Tibial artery (tissue), 4 donors: Measurements from ENCODE around the gene MYO7B.

ENCODE experiments used
- DNase-seq, 2 donors: peaks; one replicate each; pipeline ENCODE4 v3.0.0-alpha.2; 2019
- H3K27ac ChIP-seq, 2 donors: fragments of 200-600 bp; sonication (generic) in 1 of 2; 1 replicate in 1 of 2; 2 replicates in 1 of 2; pipeline ENCODE4 v1.5.1; 2018 to 2019; ENCODE audit warnings: mild to moderate bottlenecking in 1 of 2
- H3K27me3 ChIP-seq, 2 donors: fragments of 200-600 bp; sonication (generic) in 1 of 2; one replicate each; pipeline versions ENCODE4 v1.5.1 to v1.6.0; 2016 to 2019
- H3K36me3 ChIP-seq, 3 donors: fragments of 200-600 bp; sonication (generic) in 2 of 3; one replicate each; pipeline ENCODE4 v1.5.1; 2016 to 2019; ENCODE audit warnings: mild to moderate bottlenecking in 2 of 3
- H3K4me1 ChIP-seq, 4 donors: fragments of 200-600 bp; sonication (generic) in 2 of 4; 1 replicate in 3 of 4; 2 replicates in 1 of 4; pipeline ENCODE4 v1.5.1; 2016 to 2019
- H3K4me3 ChIP-seq, 2 donors: fragments of 200-600 bp; sonication (generic) in 1 of 2; 1 replicate in 1 of 2; 2 replicates in 1 of 2; pipeline ENCODE4 v1.5.1; 2018 to 2019; ENCODE audit warnings: mild to moderate bottlenecking in 2 of 2
- H3K9me3 ChIP-seq, 3 donors: fragments of 200-600 bp; sonication (generic) in 1 of 3; one replicate each; pipeline ENCODE4 v1.5.1; 2016 to 2019
- intact Hi-C: fragments of 100-400 bp; cut with DNase I; formaldehyde crosslinking; loops from one replicate; pipeline ENCODE4 v1.15.0; 2023; ENCODE audit warnings: low total_unique reads
- TF ChIP-seq, protein P1 (sequence below), 2 experiments: fragments of 200-600 bp in 1 of 2; fragments of 450-650 bp in 1 of 2; IDR thresholded peaks; one replicate each; pipeline ENCODE4 v1.5.1; 2017 to 2019; ENCODE audit warnings: antibody characterized with exemption in 2 of 2, mild to moderate bottlenecking in 1 of 2, moderate library complexity in 1 of 2

The MYO7B gene

DNA sequence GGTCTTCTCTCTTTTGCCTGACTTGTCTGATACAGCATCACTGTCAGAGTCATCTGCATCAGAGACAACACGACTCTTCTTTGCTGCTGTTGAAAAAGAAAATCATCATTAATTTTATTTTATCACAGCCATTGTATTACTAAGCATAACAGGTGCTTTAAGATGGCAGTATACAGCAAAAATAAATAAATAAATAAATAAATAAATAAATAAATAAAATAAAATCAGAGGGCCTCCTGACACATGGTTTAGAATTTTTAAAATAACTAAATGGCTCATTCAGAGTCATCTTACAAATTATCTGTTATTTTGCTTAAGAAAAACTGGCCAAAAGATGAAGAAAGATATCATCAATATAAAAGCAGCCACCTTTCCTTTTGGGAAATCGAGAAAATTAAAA is 32.0 kb upstream of the MYO7B start:
- TF ChIP-seq, protein P1, sequence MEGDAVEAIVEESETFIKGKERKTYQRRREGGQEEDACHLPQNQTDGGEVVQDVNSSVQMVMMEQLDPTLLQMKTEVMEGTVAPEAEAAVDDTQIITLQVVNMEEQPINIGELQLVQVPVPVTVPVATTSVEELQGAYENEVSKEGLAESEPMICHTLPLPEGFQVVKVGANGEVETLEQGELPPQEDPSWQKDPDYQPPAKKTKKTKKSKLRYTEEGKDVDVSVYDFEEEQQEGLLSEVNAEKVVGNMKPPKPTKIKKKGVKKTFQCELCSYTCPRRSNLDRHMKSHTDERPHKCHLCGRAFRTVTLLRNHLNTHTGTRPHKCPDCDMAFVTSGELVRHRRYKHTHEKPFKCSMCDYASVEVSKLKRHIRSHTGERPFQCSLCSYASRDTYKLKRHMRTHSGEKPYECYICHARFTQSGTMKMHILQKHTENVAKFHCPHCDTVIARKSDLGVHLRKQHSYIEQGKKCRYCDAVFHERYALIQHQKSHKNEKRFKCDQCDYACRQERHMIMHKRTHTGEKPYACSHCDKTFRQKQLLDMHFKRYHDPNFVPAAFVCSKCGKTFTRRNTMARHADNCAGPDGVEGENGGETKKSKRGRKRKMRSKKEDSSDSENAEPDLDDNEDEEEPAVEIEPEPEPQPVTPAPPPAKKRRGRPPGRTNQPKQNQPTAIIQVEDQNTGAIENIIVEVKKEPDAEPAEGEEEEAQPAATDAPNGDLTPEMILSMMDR (IDR thresholded peaks at IDR 0.05): no peak
- intact Hi-C loops: loop anchor here (2.0 kb wide), 1 partner anchor 69 kb away; no protein-coding TSS in a partner anchor
- Histone ChIP-seq H3K36me3 (peaks cover 45 to 66% (median 47%) of the 10 kb centered on the region in 3 donors), H3K27ac (no peak overlapping the region), H3K27me3 (no peaks in the 10 kb centered on the region), H3K4me3 (no peak overlapping the region), H3K9me3 (no peaks in the 10 kb centered on the region), H3K4me1 (peaks cover 0 to 14% (median 7%) of the 10 kb centered on the region in 4 donors)
- no peak for DNase-seq

DNA sequence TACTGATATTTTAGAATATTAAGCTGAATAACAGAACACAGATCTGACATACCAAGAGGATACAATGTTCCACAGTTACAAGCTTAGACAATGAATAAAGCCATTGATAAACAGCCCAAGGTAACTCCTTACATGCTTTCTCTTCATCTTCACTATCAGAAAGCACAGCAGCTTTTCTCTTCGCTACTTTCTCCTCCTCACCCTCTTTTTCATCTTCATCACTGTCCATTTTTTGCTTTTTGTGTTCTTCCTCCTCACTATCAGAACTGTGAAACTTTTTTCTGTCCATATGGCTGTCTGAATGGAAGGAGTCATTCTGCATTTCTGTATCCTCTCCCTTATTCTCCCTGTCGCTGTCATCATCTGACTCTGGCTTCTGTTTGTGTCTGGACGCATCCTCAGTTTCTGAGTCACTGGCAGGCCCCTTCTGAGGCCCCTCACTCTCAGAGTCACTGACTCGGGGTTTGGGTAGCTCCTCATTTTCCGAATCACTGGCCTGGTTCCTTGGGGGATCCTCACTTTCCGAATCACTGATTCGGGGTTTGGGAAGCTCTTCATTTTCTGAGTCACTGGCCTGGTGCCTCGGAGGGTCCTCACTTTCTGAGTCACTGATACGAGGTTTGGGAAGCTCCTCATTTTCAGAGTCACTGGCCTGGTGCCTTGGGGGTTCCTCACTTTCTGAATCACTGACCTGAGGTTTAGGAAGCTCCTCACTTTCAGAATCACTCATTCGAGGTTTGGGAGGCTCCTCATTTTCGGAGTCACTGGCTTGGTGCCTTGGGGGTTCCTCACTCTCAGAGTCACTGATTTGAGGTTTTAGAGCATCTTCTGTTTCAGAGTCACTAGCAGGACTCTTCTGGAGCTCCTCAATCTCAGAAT is 30.7 kb upstream of the MYO7B start:
- TF ChIP-seq, protein P1 (IDR thresholded peaks at IDR 0.05): no peak
- H3K4me3 ChIP-seq: no peak overlapping the region
- H3K27me3 ChIP-seq: no peaks in the 10 kb centered on the region
- H3K27ac ChIP-seq: no peak overlapping the region
- intact Hi-C loops: loop anchor here (5.0 kb wide), 1 partner anchor 133 kb away; no protein-coding TSS in a partner anchor
- H3K36me3 ChIP-seq: peaks cover 38 to 53% (median 40%) of the 10 kb centered on the region in 3 donors
- H3K4me1 ChIP-seq: peaks cover 0 to 23% (median 14%) of the 10 kb centered on the region in 4 donors
- no peak for DNase-seq
- H3K9me3 ChIP-seq: no peaks in the 10 kb centered on the region

DNA sequence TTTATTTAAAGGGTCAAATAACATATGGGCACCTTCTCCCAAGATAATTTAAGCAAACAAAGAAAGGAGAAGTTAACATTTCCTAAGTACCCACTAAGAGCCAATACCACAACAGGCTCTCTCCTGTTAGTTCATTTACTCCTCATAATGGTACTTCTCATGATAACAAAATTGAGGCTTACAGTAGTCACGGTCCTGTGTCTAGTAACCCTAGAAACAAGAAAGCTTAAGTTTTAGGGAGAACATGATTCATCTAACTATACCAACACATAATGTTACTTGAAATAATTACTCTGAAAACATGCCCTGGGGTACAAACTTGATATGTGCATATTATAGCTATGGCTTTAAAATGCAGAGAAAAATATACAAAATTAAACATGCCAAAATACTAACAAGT is 29.0 kb upstream of the MYO7B start:
- H3K27ac ChIP-seq: no peak overlapping the region
- H3K4me3 ChIP-seq: no peak overlapping the region
- H3K36me3 ChIP-seq: peaks cover 33 to 37% (median 36%) of the 10 kb centered on the region in 3 donors
- H3K27me3 ChIP-seq: no peaks in the 10 kb centered on the region
- intact Hi-C loops: loop anchor here (5.0 kb wide), 1 partner anchor 131 kb away; no protein-coding TSS in a partner anchor
- H3K9me3 ChIP-seq: no peaks in the 10 kb centered on the region
- TF ChIP-seq, protein P1 (IDR thresholded peaks at IDR 0.05): no peak
- H3K4me1 ChIP-seq: peaks cover 0 to 23% (median 16%) of the 10 kb centered on the region in 4 donors
- DNase-seq: no peak

DNA sequence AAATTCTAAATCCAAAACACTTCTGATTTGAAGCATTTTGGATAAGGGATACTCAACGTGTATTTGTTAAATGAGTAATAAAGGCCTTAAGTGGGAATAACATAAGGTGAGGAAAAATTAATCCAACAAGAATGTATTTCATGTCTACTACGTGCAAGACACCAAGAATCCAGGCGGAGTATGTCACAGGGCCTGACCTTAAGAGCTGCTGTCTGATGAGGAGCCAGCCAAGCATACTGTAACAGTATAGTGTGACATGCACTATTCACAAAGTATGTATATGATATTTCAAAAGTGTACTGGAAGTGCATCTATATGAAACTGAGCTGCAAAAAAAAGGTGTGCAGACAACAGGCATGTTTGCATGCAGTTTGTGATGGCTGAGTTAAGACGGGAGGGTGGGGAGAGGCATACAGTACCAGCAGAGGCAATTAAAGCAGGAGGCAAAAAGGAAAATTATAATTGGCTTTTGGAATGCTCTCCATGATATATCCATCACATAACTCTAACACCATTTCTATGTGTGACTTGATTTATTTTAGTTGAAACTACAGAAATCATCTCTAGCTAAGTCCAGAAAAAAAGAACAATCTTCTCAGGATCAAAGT is 27.4 kb upstream of the MYO7B start:
- H3K27ac ChIP-seq: peak overlapping the region in 1 of 2 donors; percentile 25
- intact Hi-C loops: loop anchor here (5.0 kb wide), 1 partner anchor 129 kb away; no protein-coding TSS in a partner anchor

DNA sequence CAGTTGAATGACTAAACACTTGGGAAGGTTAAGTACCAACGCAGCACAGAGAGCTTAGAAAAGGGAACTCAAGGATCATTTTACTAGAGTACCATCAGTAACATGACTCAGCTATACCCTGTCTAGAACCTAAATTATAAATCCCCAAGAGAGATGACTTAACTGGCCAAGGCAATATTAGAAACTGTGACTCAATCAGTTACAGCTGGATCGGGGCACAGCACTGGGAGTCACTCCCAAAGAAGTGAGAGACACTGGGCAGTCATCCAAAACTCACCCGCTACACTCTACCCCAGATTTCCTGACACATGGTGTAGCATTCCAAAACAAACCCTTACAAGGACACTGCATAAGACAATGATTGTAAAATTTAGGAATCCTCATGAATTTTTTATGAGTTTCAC is 26.9 kb upstream of the MYO7B start:
- Histone ChIP-seq H3K36me3 (peaks cover 18% of the 10 kb centered on the region in 3 donors), H3K4me3 (no peak overlapping the region), H3K27ac (peak overlapping the region; percentile 25 to 31), H3K4me1 (peaks cover 0 to 30% (median 20%) of the 10 kb centered on the region in 4 donors), H3K27me3 (no peaks in the 10 kb centered on the region), H3K9me3 (no peaks in the 10 kb centered on the region)
- peak; percentile 81 to 90 for DNase-seq
- intact Hi-C loops: loop anchor here (5.0 kb wide), 1 partner anchor 129 kb away; no protein-coding TSS in a partner anchor
- TF ChIP-seq, protein P1 (IDR thresholded peaks at IDR 0.05): no peak

More for the DNA sequence above, 27.4 kb upstream of the MYO7B start:
- H3K36me3 ChIP-seq: peaks cover 20 to 22% (median 21%) of the 10 kb centered on the region in 3 donors
- peaks cover 0 to 27% (median 20%) of the 10 kb centered on the region in 4 donors for H3K4me1 ChIP-seq
- no peak for DNase-seq
- no peak overlapping the region for H3K4me3 ChIP-seq
- no peaks in the 10 kb centered on the region for H3K9me3 ChIP-seq
- no peaks in the 10 kb centered on the region for H3K27me3 ChIP-seq
- TF ChIP-seq, protein P1 (IDR thresholded peaks at IDR 0.05): no peak
